ENCODE measurements around the gene HTR2B.

The HTR2B gene

GRCh38 chr2:231117148-231117547 lies 7.7 kb downstream of the HTR2B start:
- TF ChIP-seq, protein P1, sequence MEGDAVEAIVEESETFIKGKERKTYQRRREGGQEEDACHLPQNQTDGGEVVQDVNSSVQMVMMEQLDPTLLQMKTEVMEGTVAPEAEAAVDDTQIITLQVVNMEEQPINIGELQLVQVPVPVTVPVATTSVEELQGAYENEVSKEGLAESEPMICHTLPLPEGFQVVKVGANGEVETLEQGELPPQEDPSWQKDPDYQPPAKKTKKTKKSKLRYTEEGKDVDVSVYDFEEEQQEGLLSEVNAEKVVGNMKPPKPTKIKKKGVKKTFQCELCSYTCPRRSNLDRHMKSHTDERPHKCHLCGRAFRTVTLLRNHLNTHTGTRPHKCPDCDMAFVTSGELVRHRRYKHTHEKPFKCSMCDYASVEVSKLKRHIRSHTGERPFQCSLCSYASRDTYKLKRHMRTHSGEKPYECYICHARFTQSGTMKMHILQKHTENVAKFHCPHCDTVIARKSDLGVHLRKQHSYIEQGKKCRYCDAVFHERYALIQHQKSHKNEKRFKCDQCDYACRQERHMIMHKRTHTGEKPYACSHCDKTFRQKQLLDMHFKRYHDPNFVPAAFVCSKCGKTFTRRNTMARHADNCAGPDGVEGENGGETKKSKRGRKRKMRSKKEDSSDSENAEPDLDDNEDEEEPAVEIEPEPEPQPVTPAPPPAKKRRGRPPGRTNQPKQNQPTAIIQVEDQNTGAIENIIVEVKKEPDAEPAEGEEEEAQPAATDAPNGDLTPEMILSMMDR (IDR thresholded peaks at IDR 0.05; ENCODE audit: low read depth, low read length): no peak
- TF ChIP-seq POLR2A (IDR thresholded peaks at IDR 0.05; ENCODE audit: extremely low read depth, insufficient read length) (no peak), MYC (IDR thresholded peaks at IDR 0.05; ENCODE audit: low read depth, low read length) (no peak)
- TF ChIP-seq, protein P2, sequence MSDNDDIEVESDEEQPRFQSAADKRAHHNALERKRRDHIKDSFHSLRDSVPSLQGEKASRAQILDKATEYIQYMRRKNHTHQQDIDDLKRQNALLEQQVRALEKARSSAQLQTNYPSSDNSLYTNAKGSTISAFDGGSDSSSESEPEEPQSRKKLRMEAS (IDR thresholded peaks at IDR 0.05; ENCODE audit: low read depth, low read length): no peak
- H3K4me3 ChIP-seq (ENCODE audit: low read depth, low read length): no peak overlapping the region
- DNase-seq (ENCODE audit: low read depth): no peak

DNA sequence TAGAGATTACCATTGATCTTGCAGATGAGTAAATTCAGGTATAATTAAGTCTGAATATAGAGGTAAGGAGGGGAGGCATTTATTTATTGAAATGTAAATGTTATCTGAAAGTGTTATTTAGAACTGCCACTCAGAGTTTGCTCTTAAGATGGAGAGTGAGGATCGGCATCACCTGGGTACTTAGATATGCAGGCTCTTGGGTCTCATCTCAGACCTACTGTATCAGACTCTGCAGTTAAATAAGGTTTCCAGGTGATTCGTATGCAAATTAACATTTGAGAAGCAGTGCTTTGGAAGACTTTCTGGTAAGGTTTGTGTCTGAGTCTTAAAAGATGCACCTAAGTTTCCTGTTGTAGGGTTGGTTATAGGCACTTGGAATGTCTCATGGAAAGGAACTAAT lies 9.2 kb downstream of the HTR2B start:
- TF ChIP-seq POLR2A (IDR thresholded peaks at IDR 0.05; ENCODE audit: extremely low read depth, insufficient read length) (no peak), MYC (IDR thresholded peaks at IDR 0.05; ENCODE audit: low read depth, low read length) (no peak)
- TF ChIP-seq, protein P1 (IDR thresholded peaks at IDR 0.05; ENCODE audit: low read depth, low read length): no peak
- TF ChIP-seq, protein P2 (IDR thresholded peaks at IDR 0.05; ENCODE audit: low read depth, low read length): no peak
- H3K4me3 ChIP-seq (ENCODE audit: low read depth, low read length): no peak overlapping the region
- no peak for DNase-seq (ENCODE audit: low read depth)

DNA sequence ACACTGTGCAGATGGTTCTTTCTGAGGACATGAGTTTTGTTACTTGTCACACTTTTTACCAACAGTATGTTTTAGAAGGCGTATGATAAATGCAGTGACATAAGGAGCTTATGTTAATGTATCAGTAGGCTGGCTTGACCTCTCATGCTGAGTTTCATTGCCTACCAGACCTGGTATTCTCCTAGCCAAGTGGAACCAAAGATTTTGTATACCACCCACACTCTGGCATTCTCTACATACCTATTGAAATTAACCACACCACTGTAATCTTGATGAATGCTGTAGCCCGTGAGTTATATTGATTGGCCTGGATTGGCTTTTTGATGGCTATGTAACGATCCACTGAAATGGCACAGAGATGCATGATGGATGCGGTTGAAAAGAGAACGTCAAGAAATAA lies 11.4 kb downstream of the HTR2B start:
- TF ChIP-seq POLR2A (IDR thresholded peaks at IDR 0.05; ENCODE audit: extremely low read depth, insufficient read length) (no peak), MYC (IDR thresholded peaks at IDR 0.05; ENCODE audit: low read depth, low read length) (no peak)
- TF ChIP-seq, protein P1 (IDR thresholded peaks at IDR 0.05; ENCODE audit: low read depth, low read length): no peak
- TF ChIP-seq, protein P2 (IDR thresholded peaks at IDR 0.05; ENCODE audit: low read depth, low read length): no peak
- DNase-seq (ENCODE audit: low read depth): no peak
- no peak overlapping the region for H3K4me3 ChIP-seq (ENCODE audit: low read depth, low read length)

DNA sequence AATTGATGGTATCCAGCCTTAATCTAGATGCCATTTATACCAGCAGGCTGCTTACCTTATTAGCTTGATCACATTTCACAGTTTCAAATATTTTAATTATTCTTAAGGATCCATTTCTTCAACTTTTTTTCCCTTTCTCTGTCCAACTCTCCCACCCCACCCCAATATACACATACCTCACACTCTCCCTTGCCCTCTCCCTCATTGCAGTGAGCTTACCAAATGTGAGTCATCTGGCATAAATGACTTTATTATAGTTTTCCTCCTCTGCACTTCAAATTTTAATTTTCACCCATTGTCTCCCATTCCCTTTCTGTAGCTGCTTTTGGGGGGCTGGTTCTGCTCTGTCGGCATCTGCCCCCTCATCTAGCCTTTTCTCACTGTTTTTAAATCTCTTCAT lies 12.9 kb downstream of the HTR2B start:
- TF ChIP-seq MYC (IDR thresholded peaks at IDR 0.05; ENCODE audit: low read depth, low read length) (no peak), POLR2A (IDR thresholded peaks at IDR 0.05; ENCODE audit: extremely low read depth, insufficient read length) (no peak)
- TF ChIP-seq, protein P2 (IDR thresholded peaks at IDR 0.05; ENCODE audit: low read depth, low read length): no peak
- no peak overlapping the region for H3K4me3 ChIP-seq (ENCODE audit: low read depth, low read length)
- DNase-seq (ENCODE audit: low read depth): no peak

DNA sequence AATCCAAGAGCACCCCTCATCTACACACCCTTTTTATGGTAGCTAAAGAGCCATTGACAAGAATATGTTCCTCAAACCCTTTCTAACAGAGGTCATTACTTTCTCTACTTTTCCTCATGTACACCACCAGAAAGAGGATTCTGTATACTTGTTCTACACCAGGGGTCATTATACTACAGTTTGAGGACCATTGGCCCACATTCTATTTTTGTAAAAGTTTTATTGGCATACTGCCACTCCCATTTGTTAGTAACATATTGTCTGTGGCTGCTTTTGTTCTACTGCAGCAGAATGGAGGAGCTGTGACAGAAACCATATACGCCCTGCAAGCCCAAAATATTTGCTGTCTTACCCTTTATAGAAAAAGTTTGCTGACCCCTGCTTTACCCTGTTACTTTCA lies 14.3 kb downstream of the HTR2B start:
- DNase-seq (ENCODE audit: low read depth): peak; percentile 35
- TF ChIP-seq MYC (IDR thresholded peaks at IDR 0.05; ENCODE audit: low read depth, low read length) (no peak), POLR2A (IDR thresholded peaks at IDR 0.05; ENCODE audit: extremely low read depth, insufficient read length) (no peak)
- TF ChIP-seq, protein P1 (IDR thresholded peaks at IDR 0.05; ENCODE audit: low read depth, low read length): no peak
- TF ChIP-seq, protein P2 (IDR thresholded peaks at IDR 0.05; ENCODE audit: low read depth, low read length): no peak
- no peak overlapping the region for H3K4me3 ChIP-seq (ENCODE audit: low read depth, low read length)

DNA sequence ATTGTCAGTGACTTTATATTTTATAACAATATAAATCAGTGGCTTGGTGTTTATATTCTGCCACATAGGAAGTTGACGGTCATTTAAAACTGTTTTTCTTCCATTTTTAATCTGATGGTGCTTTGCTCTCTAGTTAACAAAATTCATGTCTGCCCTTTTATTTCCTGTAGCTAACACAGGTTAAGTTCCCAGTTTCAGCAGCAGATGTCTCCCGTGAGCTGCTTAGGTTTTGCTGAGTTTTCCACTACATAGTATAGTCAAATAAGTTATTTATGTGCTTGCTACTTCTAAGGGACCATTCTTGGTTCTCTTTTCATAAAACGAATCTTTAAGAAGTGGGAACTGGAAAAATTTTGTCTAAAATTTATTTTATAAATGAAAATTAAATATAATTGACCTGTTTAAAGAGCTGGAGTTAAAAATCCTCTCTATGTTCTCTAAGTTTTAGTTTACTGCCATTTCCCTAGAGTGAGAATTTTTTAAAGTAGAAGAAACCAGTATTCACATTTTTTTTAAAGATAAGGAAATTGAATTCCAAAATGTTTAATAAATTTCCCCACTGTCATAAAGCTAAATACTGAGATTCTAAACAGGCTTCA lies 20.6 kb downstream of the HTR2B start:
- no peak overlapping the region for H3K4me3 ChIP-seq (ENCODE audit: low read depth, low read length)
- TF ChIP-seq, protein P1 (IDR thresholded peaks at IDR 0.05; ENCODE audit: low read depth, low read length): peak; percentile 66
- no peak for TF ChIP-seq MYC (IDR thresholded peaks at IDR 0.05; ENCODE audit: low read depth, low read length)
- DNase-seq (ENCODE audit: low read depth): peak; percentile 71

All from NB4 (cell line).